OCI-LY3 (cell line): Measurements from ENCODE around the gene MFSD11.

Source experiments
- H2AFZ ChIP-seq: fragments of 200-600, 300-600 bp; shearing (Covaris generic); 2 replicates; pipeline ENCODE4 v1.6.0; 2014; ENCODE audit warnings: antibody characterized with exemption, low read depth, low read length
- H3K27ac ChIP-seq: fragments of 200-600, 300-600 bp; sonication (generic); 2 replicates; pipeline ENCODE4 v1.5.1; 2014; ENCODE audit warnings: mild to moderate bottlenecking, low read length, moderate library complexity, mixed read lengths
- H3K27me3 ChIP-seq: fragments of 200-600, 300-600 bp; sonication (generic); 2 replicates; pipeline ENCODE4 v1.6.1; 2014; ENCODE audit warnings: low read depth, low read length, mixed read lengths
- H3K36me3 ChIP-seq: fragments of 200-600, 300-600 bp; sonication (generic); replicated peaks from 2 replicates; pipeline ENCODE3; 2014; ENCODE audit warnings: low read depth, low read length, mixed read lengths
- H3K4me1 ChIP-seq: fragments of 300-600, 200-600 bp; sonication (generic); 2 replicates; pipeline ENCODE4 v1.6.1; 2014; ENCODE audit warnings: low read length, mixed read lengths
- H3K4me2 ChIP-seq: fragments of 200-600, 300-600 bp; sonication (generic); 2 replicates; pipeline ENCODE4 v1.6.1; 2014; ENCODE audit warnings: low read length, mixed read lengths
- H3K4me3 ChIP-seq: fragments of 300-600, 200-600 bp; sonication (generic); 2 replicates; pipeline ENCODE4 v1.5.1; 2014; ENCODE audit warnings: antibody characterized with exemption, mild to moderate bottlenecking, low read length, moderate library complexity
- H3K79me2 ChIP-seq: fragments of 300-600, 200-600 bp; shearing (Covaris generic); 2 replicates; pipeline ENCODE4 v1.6.1; 2014; ENCODE audit warnings: mild to moderate bottlenecking, low read length, mixed read lengths
- H3K9ac ChIP-seq: fragments of 300-600, 200-600 bp; shearing (Covaris generic); 2 replicates; pipeline ENCODE4 v1.6.0; 2014; ENCODE audit warnings: mild to moderate bottlenecking, low read length, moderate library complexity
- H3K9me3 ChIP-seq: fragments of 200-600, 300-600 bp; shearing (Covaris generic); 2 replicates; pipeline ENCODE4 v1.6.1; 2014; ENCODE audit warnings: low read length, mixed read lengths; ENCODE audit not compliant: insufficient read depth
- H4K20me1 ChIP-seq: fragments of 200-600, 300-600 bp; sonication (generic); 2 replicates; pipeline ENCODE4 v1.6.1; 2016; ENCODE audit warnings: low read length, mixed read lengths; ENCODE audit not compliant: insufficient read depth
- CTCF ChIP-seq: fragments of 200-600, 300-600 bp; sonication (generic); IDR thresholded peaks from 2 replicates; pipeline ENCODE4 v1.5.1; 2014; ENCODE audit warnings: antibody characterized with exemption, low read length, low read depth
- EZH2phosphoT487 ChIP-seq: fragments of 200-600 bp; shearing (Covaris generic); IDR thresholded peaks from 2 replicates; pipeline ENCODE4 v1.6.1; 2018; ENCODE audit warnings: antibody characterized with exemption, mixed run types, low read depth

Gene MFSD11

GRCh38 chr17:76713765-76714164 lies 24.2 kb upstream of the MFSD11 start:
- no peak overlapping the region for H3K4me3 ChIP-seq
- H4K20me1 ChIP-seq, result peaks cover 13% of the 10 kb centered on the region; the same call in 1 of the 2 replicates
- no peak overlapping the region for H3K9ac ChIP-seq
- H3K36me3 ChIP-seq, result peaks cover 38% of the 10 kb centered on the region
- H2AFZ ChIP-seq, result no peak overlapping the region
- H3K27me3 ChIP-seq, result peaks cover 3% of the 10 kb centered on the region; the same call in 1 of the 2 replicates
- H3K4me2 ChIP-seq, result no peak overlapping the region
- no peak overlapping the region for H3K27ac ChIP-seq
- no peaks in the 10 kb centered on the region for H3K9me3 ChIP-seq
- peaks cover 17% of the 10 kb centered on the region for H3K4me1 ChIP-seq
- TF ChIP-seq CTCF (no peak), EZH2phosphoT487 (no peak)
- peaks cover 4% of the 10 kb centered on the region for H3K79me2 ChIP-seq

DNA sequence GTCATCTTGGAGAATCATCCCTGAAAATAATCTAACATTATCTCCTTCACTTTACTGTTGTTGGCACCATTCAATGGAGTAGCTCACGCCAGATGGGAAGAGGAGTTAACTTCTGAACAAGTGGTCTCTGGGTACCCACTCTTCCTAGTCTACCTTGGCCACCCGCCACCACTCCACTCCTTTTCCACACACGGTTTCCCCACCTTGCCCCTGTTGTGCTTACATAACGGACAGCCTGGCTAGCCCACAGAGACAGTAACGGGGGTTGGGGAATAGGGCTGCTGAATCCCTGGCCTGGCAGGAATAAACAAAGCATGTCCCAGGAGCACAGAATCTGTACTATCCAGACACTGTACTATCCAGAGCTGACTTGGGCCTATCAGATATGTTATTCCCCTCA lies 23.6 kb upstream of the MFSD11 start:
- H4K20me1 ChIP-seq, result peaks cover 13% of the 10 kb centered on the region; the same call in 1 of the 2 replicates
- no peak overlapping the region for H3K27ac ChIP-seq
- peaks cover 3% of the 10 kb centered on the region; the same call in 1 of the 2 replicates for H3K27me3 ChIP-seq
- H3K4me2 ChIP-seq, result no peak overlapping the region
- TF ChIP-seq EZH2phosphoT487, result no peak
- TF ChIP-seq CTCF, result no peak
- peaks cover 4% of the 10 kb centered on the region for H3K79me2 ChIP-seq
- no peak overlapping the region for H2AFZ ChIP-seq
- no peaks in the 10 kb centered on the region for H3K9me3 ChIP-seq
- peaks cover 17% of the 10 kb centered on the region for H3K4me1 ChIP-seq
- no peak overlapping the region for H3K9ac ChIP-seq
- H3K36me3 ChIP-seq, result peaks cover 41% of the 10 kb centered on the region
- no peak overlapping the region for H3K4me3 ChIP-seq

DNA sequence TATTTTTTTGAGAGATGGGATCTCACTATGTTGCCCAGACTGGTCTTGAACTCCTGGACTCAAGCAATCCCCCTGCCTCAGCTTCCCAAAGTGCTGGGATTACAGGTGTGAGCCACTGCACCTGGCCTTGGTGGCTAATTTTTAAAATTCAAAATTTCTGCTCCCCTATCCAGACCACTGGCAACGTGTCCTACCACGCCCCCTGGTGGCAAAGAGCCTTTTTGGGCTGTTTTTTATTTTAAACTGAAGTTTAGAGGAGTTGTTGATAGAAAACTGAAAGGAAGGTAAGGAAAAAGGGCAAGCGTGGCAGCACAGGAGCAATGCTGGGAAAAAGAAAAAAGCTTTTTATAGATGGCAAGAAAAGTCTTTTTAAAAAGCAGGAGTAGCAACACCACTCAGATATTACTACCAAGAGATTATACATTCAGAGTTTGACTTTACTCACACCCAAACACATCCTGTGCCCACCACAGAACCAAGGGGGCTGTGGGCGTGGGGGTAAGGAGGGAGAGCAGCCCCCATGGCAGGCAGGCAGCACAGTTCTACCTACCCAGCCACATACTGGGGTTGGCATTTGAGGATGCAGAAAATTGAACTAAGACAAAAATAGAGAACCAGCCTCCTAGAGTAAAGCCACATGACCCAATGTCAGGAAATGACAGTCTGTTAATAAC lies 23.0 kb upstream of the MFSD11 start:
- H3K4me1 ChIP-seq, result peaks cover 12% of the 10 kb centered on the region
- H3K27me3 ChIP-seq, result 0 out of 2 replicates have a peak, but pooled peaks cover 3% of the 10 kb centered on the region
- TF ChIP-seq CTCF (peak; percentile 87), EZH2phosphoT487 (no peak)
- no peak overlapping the region for H2AFZ ChIP-seq
- H4K20me1 ChIP-seq, result peaks cover 13% of the 10 kb centered on the region; the same call in 1 of the 2 replicates
- no peak overlapping the region for H3K4me3 ChIP-seq
- H3K36me3 ChIP-seq, result peaks cover 46% of the 10 kb centered on the region
- H3K79me2 ChIP-seq, result peaks cover 4% of the 10 kb centered on the region
- H3K4me2 ChIP-seq, result peak overlapping the region; percentile 18; the same call in 1 of the 2 replicates
- no peaks in the 10 kb centered on the region for H3K9me3 ChIP-seq
- H3K27ac ChIP-seq, result peak overlapping the region; percentile 32; the same call in 1 of the 2 replicates
- no peak overlapping the region for H3K9ac ChIP-seq

DNA sequence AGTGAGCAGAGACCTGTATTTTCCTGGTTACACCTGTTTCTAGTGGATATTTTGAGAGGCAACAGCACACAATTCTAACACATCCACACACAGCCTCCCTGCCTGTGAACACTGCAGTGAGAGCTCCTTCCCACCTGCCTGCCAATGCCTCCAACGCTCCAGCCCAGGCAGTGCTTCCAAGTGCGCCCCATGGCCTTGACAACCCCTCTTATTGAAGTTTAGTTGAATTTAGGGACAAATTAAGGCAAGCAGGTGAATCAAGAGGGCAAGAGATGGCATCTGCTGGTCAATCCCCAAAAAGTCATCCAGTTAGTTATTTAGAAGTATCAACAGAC lies 22.5 kb upstream of the MFSD11 start:
- Histone ChIP-seq H3K9me3 (no peaks in the 10 kb centered on the region), H3K9ac (no peak overlapping the region), H3K4me3 (no peak overlapping the region), H4K20me1 (peaks cover 13% of the 10 kb centered on the region; the same call in 1 of the 2 replicates), H2AFZ (no peak overlapping the region), H3K27ac (no peak overlapping the region), H3K79me2 (peaks cover 4% of the 10 kb centered on the region), H3K36me3 (peaks cover 51% of the 10 kb centered on the region), H3K4me1 (peaks cover 9% of the 10 kb centered on the region), H3K27me3 (no peaks in the 10 kb centered on the region), H3K4me2 (no peak overlapping the region)
- TF ChIP-seq EZH2phosphoT487 (no peak), CTCF (no peak)
